Endodermal cell (in vitro differentiated cells): Measurements from ENCODE around the gene SLC45A3. TPM values are rescaled to one million over a fixed set of nuclear protein-coding genes. Genes with fewer than 3 reads are reported as not detected.

Source experiments
- DNase-seq: peaks from one replicate; pipeline ENCODE4 v3.0.0-alpha.2; 2017
- H3K27ac ChIP-seq: 2 replicates; pipeline ENCODE4 v1.5.1; 2013; ENCODE audit warnings: mild to moderate bottlenecking, low read depth, low read length, moderate library complexity
- H3K27me3 ChIP-seq: 2 replicates; pipeline ENCODE4 v1.6.1; 2013; ENCODE audit warnings: mild to moderate bottlenecking, low read length, moderate library complexity; ENCODE audit not compliant: insufficient read depth, control insufficient read depth, poor library complexity, severe bottlenecking
- H3K36me3 ChIP-seq: 2 replicates; pipeline ENCODE4 v1.7.0; 2013; ENCODE audit warnings: mild to moderate bottlenecking, low read length, moderate library complexity; ENCODE audit not compliant: control insufficient read depth, insufficient read depth
- H3K4me1 ChIP-seq: one replicate; pipeline ENCODE4 v1.7.0; 2013; ENCODE audit warnings: low read length; ENCODE audit not compliant: control insufficient read depth, insufficient read depth
- H3K4me3 ChIP-seq: 2 replicates; pipeline ENCODE4 v1.5.1; 2013; ENCODE audit warnings: mild to moderate bottlenecking, low read length, moderate library complexity
- H3K9ac ChIP-seq: 2 replicates; pipeline ENCODE4 v1.6.1; 2013; ENCODE audit warnings: mild to moderate bottlenecking, low read length, moderate library complexity; ENCODE audit not compliant: poor library complexity, severe bottlenecking; ENCODE audit errors: extremely low read depth
- H3K9me3 ChIP-seq: 2 replicates; pipeline ENCODE4 v1.6.1; 2013; ENCODE audit warnings: mild to moderate bottlenecking, low read length, moderate library complexity; ENCODE audit not compliant: control insufficient read depth
- H3K27ac Mint-ChIP-seq: 2 replicates; pipeline ENCODE4 v1.8.0; 2020; ENCODE audit warnings: mixed read lengths
- H3K27me3 Mint-ChIP-seq: 2 replicates; pipeline ENCODE4 v1.8.0; 2021; ENCODE audit warnings: mild to moderate bottlenecking, mixed read lengths; ENCODE audit not compliant: insufficient read depth
- H3K36me3 Mint-ChIP-seq: 2 replicates; pipeline ENCODE4 v1.8.0; 2020; ENCODE audit warnings: low read depth, mixed read lengths
- H3K4me1 Mint-ChIP-seq: 2 replicates; pipeline ENCODE4 v1.8.0; 2020; ENCODE audit warnings: mixed read lengths
- H3K4me3 Mint-ChIP-seq: 2 replicates; pipeline ENCODE4 v1.8.0; 2020; ENCODE audit warnings: mild to moderate bottlenecking, moderate library complexity, mixed read lengths
- H3K9me3 Mint-ChIP-seq: 2 replicates; pipeline ENCODE4 v1.8.0; 2020; ENCODE audit warnings: mild to moderate bottlenecking, mixed read lengths
- WGBS, 2 experiments: methylation state at CpG; one replicate each; pipeline versions ENCODE4 v1.1.5 to v1.1.7; 2013; ENCODE audit warnings: missing lambda C conversion rate in 2 of 2, mixed read lengths in 1 of 2; ENCODE audit not compliant: insufficient coverage in 1 of 2, insufficient read length in 1 of 2; 5-methylcytosine and 5-hydroxymethylcytosine counted together
- total RNA-seq, 2 donors: library from RNA; stranded (reverse); fragmentation: NEBNext Ultra II Directional in 1 of 2; extraction: Animal tissue kit (Norgen Biotek cat#: 25700) in 1 of 2; gene quantifications; 2 replicates in 1 of 2; 3 replicates in 1 of 2; pipeline ENCODE4 v1.2.1, GENCODE V29; 2021
- TF ChIP-seq, protein P1 (sequence below): fragments of 200-600 bp; sonication (generic); conservative IDR thresholded peaks from 2 replicates; pipeline ENCODE4 v1.5.0; 2021; ENCODE audit warnings: antibody characterized with exemption, mild to moderate bottlenecking

The SLC45A3 gene
- total RNA-seq, 2 donors from 2014 or later: 7.9 to 10.2 TPM

DNA sequence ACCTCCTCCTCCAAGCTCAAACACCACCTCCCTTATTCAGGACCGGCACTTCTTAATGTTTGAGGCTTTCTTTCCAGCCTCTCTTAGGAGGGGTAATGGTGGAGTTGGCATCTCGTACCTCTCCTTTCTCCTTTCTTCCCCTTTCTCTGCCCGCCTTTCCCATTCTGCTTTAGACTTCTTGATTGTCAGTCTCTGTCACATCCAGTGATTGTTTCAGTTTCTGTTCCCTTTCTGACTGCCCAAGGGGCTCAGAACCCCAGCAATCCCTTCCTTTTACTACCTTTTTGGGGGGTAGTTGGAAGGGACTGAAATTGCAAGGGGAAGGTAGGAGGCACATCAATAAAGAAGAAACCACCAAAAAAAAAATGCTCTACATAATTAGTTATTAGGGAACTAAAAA lies 54.1 kb downstream of the SLC45A3 start:
- Histone ChIP-seq H3K27me3 (no peaks in the 10 kb centered on the region), H3K9ac (no peak overlapping the region), H3K27ac (no peak overlapping the region), H3K4me1 (no peaks in the 10 kb centered on the region), H3K36me3 (peaks cover 36% of the 10 kb centered on the region), H3K9me3 (no peaks in the 10 kb centered on the region), H3K4me3 (no peak overlapping the region)
- no peaks in the 10 kb centered on the region for H3K9me3 Mint-ChIP-seq
- H3K4me3 Mint-ChIP-seq: no peak overlapping the region
- H3K4me1 Mint-ChIP-seq: peaks cover 15% of the 10 kb centered on the region
- peak overlapping the region; percentile 39 for H3K27ac Mint-ChIP-seq
- WGBS, 2 experiments: 84% methylated on average over 3 of the region's 3 CpGs; no CpG with 5 or more reads in 1 of the 2 experiments
- TF ChIP-seq, protein P1, sequence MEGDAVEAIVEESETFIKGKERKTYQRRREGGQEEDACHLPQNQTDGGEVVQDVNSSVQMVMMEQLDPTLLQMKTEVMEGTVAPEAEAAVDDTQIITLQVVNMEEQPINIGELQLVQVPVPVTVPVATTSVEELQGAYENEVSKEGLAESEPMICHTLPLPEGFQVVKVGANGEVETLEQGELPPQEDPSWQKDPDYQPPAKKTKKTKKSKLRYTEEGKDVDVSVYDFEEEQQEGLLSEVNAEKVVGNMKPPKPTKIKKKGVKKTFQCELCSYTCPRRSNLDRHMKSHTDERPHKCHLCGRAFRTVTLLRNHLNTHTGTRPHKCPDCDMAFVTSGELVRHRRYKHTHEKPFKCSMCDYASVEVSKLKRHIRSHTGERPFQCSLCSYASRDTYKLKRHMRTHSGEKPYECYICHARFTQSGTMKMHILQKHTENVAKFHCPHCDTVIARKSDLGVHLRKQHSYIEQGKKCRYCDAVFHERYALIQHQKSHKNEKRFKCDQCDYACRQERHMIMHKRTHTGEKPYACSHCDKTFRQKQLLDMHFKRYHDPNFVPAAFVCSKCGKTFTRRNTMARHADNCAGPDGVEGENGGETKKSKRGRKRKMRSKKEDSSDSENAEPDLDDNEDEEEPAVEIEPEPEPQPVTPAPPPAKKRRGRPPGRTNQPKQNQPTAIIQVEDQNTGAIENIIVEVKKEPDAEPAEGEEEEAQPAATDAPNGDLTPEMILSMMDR: no peak
- peaks cover 29% of the 10 kb centered on the region for H3K36me3 Mint-ChIP-seq
- DNase-seq: no peak
- no peaks in the 10 kb centered on the region for H3K27me3 Mint-ChIP-seq

DNA sequence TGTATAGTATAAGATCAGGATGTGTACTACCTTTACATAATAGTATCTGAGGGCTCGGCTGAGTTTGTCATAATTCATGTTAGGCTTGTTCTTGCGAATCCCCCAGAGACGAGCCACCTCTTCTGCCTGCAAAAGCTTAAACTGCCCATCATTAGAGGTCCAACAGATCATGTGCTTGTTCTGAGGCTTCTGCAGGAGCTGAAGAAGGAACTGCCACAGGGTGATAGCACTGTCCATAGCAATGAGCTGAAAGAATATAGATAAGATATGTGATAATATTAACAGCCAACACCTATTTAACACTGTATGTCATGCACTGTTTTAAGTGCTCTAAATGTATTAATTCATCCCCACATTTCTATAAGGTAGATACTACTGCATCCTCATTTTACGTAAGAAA lies 56.7 kb downstream of the SLC45A3 start:
- Histone ChIP-seq H3K4me1 (no peaks in the 10 kb centered on the region), H3K36me3 (peaks cover 61% of the 10 kb centered on the region), H3K4me3 (no peak overlapping the region), H3K9me3 (no peaks in the 10 kb centered on the region), H3K27ac (no peak overlapping the region), H3K27me3 (no peaks in the 10 kb centered on the region), H3K9ac (no peak overlapping the region)
- Mint-ChIP-seq H3K4me3 (no peak overlapping the region), H3K4me1 (peaks cover 6% of the 10 kb centered on the region), H3K27ac (no peak overlapping the region), H3K36me3 (peaks cover 49% of the 10 kb centered on the region), H3K27me3 (no peaks in the 10 kb centered on the region), H3K9me3 (no peaks in the 10 kb centered on the region)
- TF ChIP-seq, protein P1: no peak
- 96% methylated on average over 4 of the region's 4 CpGs for WGBS, 2 experiments
- no peak for DNase-seq

DNA sequence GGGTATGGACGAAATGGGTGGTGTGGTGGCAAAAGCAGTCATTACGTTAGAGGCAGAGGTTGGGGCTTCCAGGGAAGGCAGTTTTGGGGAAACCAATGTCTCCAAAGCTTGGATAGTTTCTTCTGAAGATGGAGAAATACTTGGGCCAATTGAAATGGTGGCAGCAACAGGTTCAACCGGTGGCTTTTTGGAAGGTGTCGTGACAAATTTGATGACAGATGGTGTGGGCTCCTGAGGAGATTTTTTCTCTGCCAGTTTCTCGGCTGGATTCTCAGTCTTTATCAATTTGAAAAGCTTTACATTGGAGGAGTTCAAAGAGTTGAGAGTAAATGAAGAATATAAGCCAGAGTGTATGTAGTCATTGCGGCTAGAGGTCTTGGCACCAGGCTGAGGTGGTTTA lies 60.0 kb downstream of the SLC45A3 start:
- 91% methylated on average over 4 to 6 of the region's 6 CpGs for WGBS, 2 experiments
- H3K9me3 Mint-ChIP-seq: no peaks in the 10 kb centered on the region
- H3K9me3 ChIP-seq: no peaks in the 10 kb centered on the region
- TF ChIP-seq, protein P1: no peak
- no peaks in the 10 kb centered on the region for H3K27me3 ChIP-seq
- peaks cover 59% of the 10 kb centered on the region for H3K36me3 Mint-ChIP-seq
- H3K4me1 Mint-ChIP-seq: no peaks in the 10 kb centered on the region
- H3K27ac Mint-ChIP-seq: no peak overlapping the region
- peaks cover 80% of the 10 kb centered on the region for H3K36me3 ChIP-seq
- H3K27me3 Mint-ChIP-seq: no peaks in the 10 kb centered on the region
- H3K4me3 Mint-ChIP-seq: no peak overlapping the region
- H3K4me1 ChIP-seq: no peaks in the 10 kb centered on the region
- no peak for DNase-seq
- no peak overlapping the region for H3K4me3 ChIP-seq
- H3K9ac ChIP-seq: no peak overlapping the region
- H3K27ac ChIP-seq: no peak overlapping the region
